ENCODE results near the gene SIK3. TPM values are rescaled to one million over a fixed set of nuclear protein-coding genes. Genes with fewer than 3 reads are reported as not detected.

Gene SIK3
- total RNA-seq, 1 experiment from 2014 or later, result 31.4 TPM

DNA sequence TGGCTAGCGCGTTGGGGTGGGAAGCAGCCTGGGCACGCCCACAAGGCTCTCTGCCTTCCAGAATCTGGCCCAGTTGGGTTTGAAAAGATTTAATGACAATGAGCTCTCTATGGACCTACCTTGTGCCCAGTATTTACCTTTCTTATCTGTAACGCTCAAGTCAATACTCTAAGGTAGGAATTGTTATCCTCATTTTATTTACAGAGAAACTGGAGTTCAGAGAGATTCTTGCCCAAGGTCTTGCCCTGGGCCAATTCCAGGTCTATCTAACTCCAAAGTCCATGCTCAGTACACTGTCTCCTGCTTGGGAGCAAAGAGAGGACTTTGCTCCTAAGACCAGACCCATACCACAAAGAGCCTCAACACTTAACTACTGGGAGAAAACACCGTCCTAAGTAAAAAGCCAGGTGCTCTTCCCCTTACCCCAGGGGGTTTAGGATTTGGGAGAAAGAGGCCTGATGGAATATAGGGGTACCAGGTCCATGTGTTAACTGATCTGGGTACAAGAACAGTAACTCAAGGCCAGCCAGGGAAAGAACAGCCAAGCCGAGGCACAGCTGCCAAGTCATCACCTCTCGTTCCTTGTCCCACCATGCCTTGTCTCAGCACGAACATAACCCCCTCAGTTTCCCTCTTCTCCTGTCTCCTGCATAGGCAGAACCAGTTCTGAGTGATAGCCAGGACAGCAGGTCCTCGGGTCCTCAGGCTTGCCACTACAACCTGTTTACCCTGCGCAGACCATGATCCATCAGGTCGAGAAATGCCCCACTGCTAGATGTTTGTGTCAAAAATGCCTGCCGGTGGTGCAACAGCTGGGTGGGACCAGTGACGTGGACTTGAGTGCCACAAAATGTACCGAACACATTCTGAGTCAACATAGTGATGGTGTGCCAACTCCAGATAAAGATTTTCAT, 289.7 kb downstream of the SIK3 start:
- H3K27ac ChIP-seq (ENCODE audit: insufficient read length, low read depth, low read length), result no peak overlapping the region
- no CpG with 5 or more reads among the region's 14 CpGs for WGBS (ENCODE audit: extremely low coverage, insufficient read length, low lambda C conversion rate)
- H3K36me3 Mint-ChIP-seq (ENCODE audit: insufficient read depth in 1 of 3, low read depth in 3 of 3), result no peaks in the 10 kb centered on the region

More for the DNA sequence above, 289.7 kb downstream of the SIK3 start:
- H3K4me2 ChIP-seq (ENCODE audit: insufficient read depth, insufficient read length, low read length), result no peak overlapping the region
- H3K79me1 ChIP-seq (ENCODE audit: insufficient read depth, low read depth, low read length, poor library complexity, severe bottlenecking), result no peaks in the 10 kb centered on the region
- no peak for TF ChIP-seq CTCF (conservative IDR thresholded peaks at IDR 0.05)
- H3K4me1 ChIP-seq (ENCODE audit: insufficient read depth, low read length), result no peaks in the 10 kb centered on the region
- no peak overlapping the region for H4K91ac ChIP-seq (ENCODE audit: insufficient read length, low read depth, low read length)
- no peak overlapping the region for H3T11ph ChIP-seq (ENCODE audit: low read length)
- no peak overlapping the region for H2BK5ac ChIP-seq (ENCODE audit: insufficient read length, low read length)
- no peak overlapping the region for H3K14ac ChIP-seq (ENCODE audit: insufficient read depth, low read length)
- DNase-seq, result no peak
- no peak overlapping the region for H3K4me3 Mint-ChIP-seq
- H3K56ac ChIP-seq (ENCODE audit: insufficient read length, low read depth, low read length), result no peak overlapping the region
- no peaks in the 10 kb centered on the region for H3K9me3 ChIP-seq (ENCODE audit: control insufficient read depth, low read depth, low read length)
- H3K23me2 ChIP-seq (ENCODE audit: insufficient read length, low read depth, low read length, poor library complexity, severe bottlenecking), result no peaks in the 10 kb centered on the region
- H3K4ac ChIP-seq (ENCODE audit: low read depth, low read length), result no peak overlapping the region
- no peak overlapping the region for H4K8ac ChIP-seq (replicated peaks; ENCODE audit: insufficient read length, low read depth, low read length)
- H3K18ac ChIP-seq (ENCODE audit: insufficient read length, low read depth, low read length), result no peak overlapping the region
- H3K79me2 ChIP-seq (ENCODE audit: insufficient read depth, low read length), result no peaks in the 10 kb centered on the region
- H2BK20ac ChIP-seq (ENCODE audit: low read depth, low read length, poor library complexity, severe bottlenecking), result no peak overlapping the region
- H4K5ac ChIP-seq (ENCODE audit: insufficient read length, low read depth, low read length), result no peak overlapping the region
- H2AFZ ChIP-seq (ENCODE audit: low read length), result no peak overlapping the region
- no peaks in the 10 kb centered on the region for H3K27me3 ChIP-seq (ENCODE audit: insufficient read depth, low read length)
- no peaks in the 10 kb centered on the region for H4K20me1 ChIP-seq (ENCODE audit: control insufficient read depth, insufficient read depth, insufficient read length)
- no peak overlapping the region for H2AK5ac ChIP-seq (ENCODE audit: insufficient read length, low read length)
- H3K23ac ChIP-seq (ENCODE audit: insufficient read length, low read depth, low read length), result no peak overlapping the region
- no peak overlapping the region for H2BK120ac ChIP-seq (ENCODE audit: low read depth, low read length, poor library complexity, severe bottlenecking)
- H3K27ac Mint-ChIP-seq, result no peak overlapping the region
- no peak overlapping the region for H3K9ac ChIP-seq (ENCODE audit: extremely low read depth, insufficient read length, low read length)
- no peak overlapping the region for H2BK15ac ChIP-seq (ENCODE audit: low read depth, low read length)
- H2BK12ac ChIP-seq (ENCODE audit: insufficient read length, low read depth, low read length), result no peak overlapping the region
- H3K9me3 Mint-ChIP-seq, result no peaks in the 10 kb centered on the region; a peak in 1 of 5 replicates
- H3K27me3 Mint-ChIP-seq (ENCODE audit: low read depth), result peaks cover 5% of the 10 kb centered on the region
- no peaks in the 10 kb centered on the region for H3K4me1 Mint-ChIP-seq
